Measurements from ENCODE around the gene NPEPL1.

- TF ChIP-seq SUZ12 (IDR thresholded peaks at IDR 0.05; ENCODE audit: extremely low read depth, insufficient read depth, insufficient read length), result no peak
- no peak for TF ChIP-seq ZNF274 (IDR thresholded peaks at IDR 0.05; ENCODE audit: low read depth, low read length)
Observed at GRCh38 chr20:58722877-58723627, 30.5 kb downstream of the NPEPL1 start.
